ENCODE measurements around the gene PRR9. TPM values are rescaled to one million over a fixed set of nuclear protein-coding genes. Genes with fewer than 3 reads are reported as not detected.

Gene PRR9
- total RNA-seq, 2 experiments from 2014 or later = not detected

- Histone ChIP-seq H3K79me2 (ENCODE audit: insufficient read depth, low read depth, low read length) (no peaks in the 10 kb centered on the region), H4K20me1 (ENCODE audit: insufficient read depth, low read length) (no peaks in the 10 kb centered on the region), H2AFZ (ENCODE audit: low read length) (no peak overlapping the region), H3K4me2 (ENCODE audit: low read length) (no peak overlapping the region), H3K36me3 (ENCODE audit: insufficient read depth, low read length) (no peaks in the 10 kb centered on the region), H3K4me3 (ENCODE audit: low read depth, low read length, poor library complexity, severe bottlenecking) (no peak overlapping the region), H3K9me3 (ENCODE audit: low read length) (no peaks in the 10 kb centered on the region), H3K9me2 (ENCODE audit: insufficient read depth, low read length) (no peaks in the 10 kb centered on the region), H3K27ac (ENCODE audit: low read depth, low read length, poor library complexity, severe bottlenecking) (no peak overlapping the region), H3K4me1 (ENCODE audit: insufficient read depth, low read length, poor library complexity, severe bottlenecking) (no peaks in the 10 kb centered on the region)
- ChIA-PET CTCF (ENCODE audit: unreplicated experiment) (no interaction called here), POLR2A (interaction anchor here (1.0 kb wide), 1 partner anchor 11 kb away, joined by 3 read pairs; no protein-coding TSS in a partner anchor)
- BruUV-seq (replicated peaks) = no TSS peak
- TF ChIP-seq EZH2phosphoT487 (IDR thresholded peaks at IDR 0.05; ENCODE audit: borderline replicate concordance, low read depth, low read length) (no peak), CTCF (conservative IDR thresholded peaks at IDR 0.05; ENCODE audit: low read length) (no peak)
- intact Hi-C loops (cut with micrococcal nuclease; ENCODE audit: unreplicated experiment) = no loop called here
- DNase-seq (ENCODE audit: low spot score) = no peak
Observed at GRCh38 chr1:153195216-153195615, 22.2 kb upstream of the PRR9 start.

GRCh38 chr1:153202006-153202405 is 15.4 kb upstream of the PRR9 start:
- no peaks in the 10 kb centered on the region for H3K9me3 ChIP-seq (ENCODE audit: low read length)
- H3K27ac ChIP-seq (ENCODE audit: low read depth, low read length, poor library complexity, severe bottlenecking) = no peak overlapping the region
- no TSS peak for BruUV-seq (replicated peaks)
- H3K9me2 ChIP-seq (ENCODE audit: insufficient read depth, low read length) = no peaks in the 10 kb centered on the region
- H4K20me1 ChIP-seq (ENCODE audit: insufficient read depth, low read length) = no peaks in the 10 kb centered on the region
- no peak overlapping the region for H3K4me3 ChIP-seq (ENCODE audit: low read depth, low read length, poor library complexity, severe bottlenecking)
- intact Hi-C loops (cut with micrococcal nuclease; ENCODE audit: unreplicated experiment) = no loop called here
- H3K4me1 ChIP-seq (ENCODE audit: insufficient read depth, low read length, poor library complexity, severe bottlenecking) = no peaks in the 10 kb centered on the region
- no peak overlapping the region for H3K4me2 ChIP-seq (ENCODE audit: low read length)
- POLR2A ChIA-PET = no interaction called here
- no peak for TF ChIP-seq EZH2phosphoT487 (IDR thresholded peaks at IDR 0.05; ENCODE audit: borderline replicate concordance, low read depth, low read length)
- TF ChIP-seq CTCF (conservative IDR thresholded peaks at IDR 0.05; ENCODE audit: low read length) = no peak
- no peak for DNase-seq (ENCODE audit: low spot score)
- CTCF ChIA-PET (ENCODE audit: unreplicated experiment) = no interaction called here
- no peak overlapping the region for H2AFZ ChIP-seq (ENCODE audit: low read length)
- no peaks in the 10 kb centered on the region for H3K36me3 ChIP-seq (ENCODE audit: insufficient read depth, low read length)
- H3K79me2 ChIP-seq (ENCODE audit: insufficient read depth, low read depth, low read length) = no peaks in the 10 kb centered on the region

- no peak within 1 kb of the TSS for H3K4me2 ChIP-seq (ENCODE audit: low read length)
- no peak within 1 kb of the TSS for H3K4me3 ChIP-seq (ENCODE audit: low read depth, low read length, poor library complexity, severe bottlenecking)
- BruUV-seq (replicated peaks) = no TSS peak
- no peaks in the 10 kb centered on the region for H3K79me2 ChIP-seq (ENCODE audit: insufficient read depth, low read depth, low read length)
- no peaks in the 10 kb centered on the region for H3K4me1 ChIP-seq (ENCODE audit: insufficient read depth, low read length, poor library complexity, severe bottlenecking)
- ChIA-PET CTCF (ENCODE audit: unreplicated experiment) (no interaction called here), POLR2A (no interaction called here)
- intact Hi-C loops (cut with micrococcal nuclease; ENCODE audit: unreplicated experiment) = no loop called here
- H3K9me2 ChIP-seq (ENCODE audit: insufficient read depth, low read length) = no peaks in the 10 kb centered on the region
- DNase-seq (ENCODE audit: low spot score) = no peak
- no peaks in the 10 kb centered on the region for H3K9me3 ChIP-seq (ENCODE audit: low read length)
- no peaks in the 10 kb centered on the region for H4K20me1 ChIP-seq (ENCODE audit: insufficient read depth, low read length)
- H3K36me3 ChIP-seq (ENCODE audit: insufficient read depth, low read length) = no peaks in the 10 kb centered on the region
- H2AFZ ChIP-seq (ENCODE audit: low read length) = no peak within 1 kb of the TSS
- H3K27ac ChIP-seq (ENCODE audit: low read depth, low read length, poor library complexity, severe bottlenecking) = no peak within 1 kb of the TSS
- TF ChIP-seq EZH2phosphoT487 (IDR thresholded peaks at IDR 0.05; ENCODE audit: borderline replicate concordance, low read depth, low read length) (no peak), CTCF (conservative IDR thresholded peaks at IDR 0.05; ENCODE audit: low read length) (no peak)
Observed at GRCh38 chr1:153203130-153203529, 14.3 kb upstream of the PRR9 start, which contains the start of gene LELP1. Gene LELP1 (plus strand): TSS chr1:153203430. CDS start chr1:153204708, 1,278 bp downstream.

Data from OCI-LY7 (cell line).